Eye (tissue), 1 donor: Measurements from ENCODE around the gene RUNX2.
A peak's percentile ranks its signal among the peaks of the same experiment; 100 is the strongest.
"Not testable (repeated sequence)": the region's sequence is repeated elsewhere in the genome, so short reads cannot be mapped to it uniquely, and the experiment has no call there.

Experiments used
- DNase-seq: peaks from one replicate; pipeline ENCODE4 v3.0.0-alpha.2; 2015

Gene RUNX2

DNA sequence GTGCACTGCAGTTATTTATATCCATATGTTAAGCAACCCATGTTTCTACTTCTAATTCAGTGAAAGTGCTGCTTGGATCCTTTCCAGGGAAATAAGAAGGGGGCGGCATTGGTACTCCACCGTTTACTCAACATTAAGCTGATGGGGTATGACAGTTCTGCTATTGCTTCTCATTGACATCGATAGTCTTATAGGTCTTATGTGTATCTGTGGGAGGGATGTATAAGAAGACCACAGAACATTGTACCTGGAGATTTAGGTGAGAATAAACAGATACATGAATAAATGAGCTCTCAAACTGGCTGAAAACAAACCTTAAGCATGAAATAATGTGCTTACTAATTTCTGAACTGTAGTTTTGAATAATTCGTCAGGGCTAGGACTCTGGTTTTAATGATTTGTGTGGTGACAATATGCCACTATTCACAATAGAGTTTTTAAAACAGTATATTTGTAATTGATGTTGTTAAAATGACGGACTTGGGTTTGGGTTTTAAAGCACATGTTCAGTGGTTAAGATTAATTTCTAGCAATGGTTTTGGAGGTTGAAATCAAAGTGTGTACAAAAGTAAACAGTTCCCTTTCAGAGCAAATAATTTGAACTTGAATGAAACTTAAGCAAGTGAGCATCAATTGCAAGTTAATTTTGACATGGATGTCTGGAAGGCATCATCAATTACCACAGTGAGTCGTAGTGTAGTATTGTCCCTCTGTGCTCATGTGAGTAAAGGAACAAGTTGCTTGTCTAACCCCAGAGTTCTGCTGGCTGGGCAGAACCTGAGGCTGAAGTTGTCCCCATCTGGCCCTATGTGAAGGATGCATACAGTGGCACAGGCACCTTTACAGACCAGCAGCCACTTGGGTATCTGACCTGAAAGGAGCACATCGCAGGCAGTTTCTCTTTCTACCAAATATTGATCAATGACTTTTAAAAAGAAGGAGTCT is 134.3 kb downstream of the RUNX2 start:
- DNase-seq, result no peak

GRCh38 chr6:45464685-45465084 is 136.6 kb downstream of the RUNX2 start:
- DNase-seq, result no peak

- DNase-seq, result no peak
Measured at GRCh38 chr6:45466686-45467085, 138.6 kb downstream of the RUNX2 start.

- not testable (repeated sequence) for DNase-seq
Measured at GRCh38 chr6:45467417-45467816, 139.3 kb downstream of the RUNX2 start.

DNA sequence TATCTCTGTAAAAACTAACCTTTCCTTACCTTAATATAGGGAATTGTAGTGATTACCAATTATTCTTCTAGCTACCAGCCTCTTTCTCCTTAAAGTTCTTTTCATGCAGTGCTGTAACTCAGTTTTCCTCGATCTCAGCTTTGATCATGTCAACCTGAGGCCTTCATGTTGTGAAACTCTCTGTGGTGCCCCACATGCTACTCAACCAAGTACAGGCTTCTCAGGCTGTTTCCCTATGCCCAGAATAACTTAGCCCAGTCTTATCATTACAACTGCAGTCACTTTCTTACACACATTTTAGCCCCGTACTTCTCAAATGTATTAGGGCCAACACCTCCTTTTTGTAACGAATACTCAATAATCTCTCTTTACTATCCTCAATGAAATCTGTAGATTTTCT is 139.7 kb downstream of the RUNX2 start:
- no peak for DNase-seq

DNA sequence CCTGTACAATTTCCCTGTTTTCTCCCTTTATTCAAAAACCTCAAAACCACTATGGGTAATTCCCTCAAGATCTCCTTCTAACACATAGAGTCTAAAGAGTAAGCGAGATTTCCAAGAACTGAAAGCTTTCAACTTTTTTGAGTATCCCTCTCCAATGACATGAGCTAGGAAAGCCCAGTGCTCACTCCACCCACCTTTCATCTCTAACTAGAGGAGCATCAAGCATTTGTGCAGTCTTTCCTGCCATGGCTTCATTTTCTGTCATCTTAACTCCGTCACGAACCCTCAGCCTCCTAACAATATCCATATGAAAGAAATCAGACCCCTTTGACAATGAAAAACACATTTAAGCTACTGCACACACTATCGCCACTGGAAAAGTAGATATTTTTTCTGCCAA is 141.5 kb downstream of the RUNX2 start:
- DNase-seq, result peak; percentile 62

DNA sequence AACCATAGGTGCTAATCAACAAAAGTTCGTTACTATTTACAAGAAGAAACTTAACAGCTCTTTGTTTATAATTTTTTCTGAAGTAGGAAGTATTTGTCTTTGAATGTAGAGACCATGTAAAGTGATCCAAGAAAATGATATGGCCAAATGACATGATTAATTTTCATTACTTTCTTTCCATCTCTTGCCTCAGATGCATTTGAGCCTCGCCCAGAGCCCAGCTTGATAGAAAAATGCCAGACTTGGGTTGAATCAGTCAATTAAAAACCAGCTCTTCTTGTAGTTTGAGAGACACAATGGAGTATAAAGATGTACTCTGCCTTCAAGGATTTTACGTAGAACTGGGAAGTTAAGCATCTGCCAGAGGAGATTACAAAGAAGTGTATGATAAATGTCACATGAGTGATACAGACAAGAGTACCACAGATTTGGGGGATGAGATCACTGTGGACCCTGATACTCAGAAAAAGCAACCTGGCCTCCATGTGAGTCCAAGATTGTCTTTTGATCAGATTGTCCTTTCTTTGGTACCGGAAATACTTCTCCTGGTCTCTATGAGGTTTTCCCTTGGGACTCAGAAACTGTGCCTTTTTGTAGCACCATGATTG is 142.1 kb downstream of the RUNX2 start:
- no peak for DNase-seq

GRCh38 chr6:45472382-45472781 is 144.3 kb downstream of the RUNX2 start:
- no peak for DNase-seq

DNA sequence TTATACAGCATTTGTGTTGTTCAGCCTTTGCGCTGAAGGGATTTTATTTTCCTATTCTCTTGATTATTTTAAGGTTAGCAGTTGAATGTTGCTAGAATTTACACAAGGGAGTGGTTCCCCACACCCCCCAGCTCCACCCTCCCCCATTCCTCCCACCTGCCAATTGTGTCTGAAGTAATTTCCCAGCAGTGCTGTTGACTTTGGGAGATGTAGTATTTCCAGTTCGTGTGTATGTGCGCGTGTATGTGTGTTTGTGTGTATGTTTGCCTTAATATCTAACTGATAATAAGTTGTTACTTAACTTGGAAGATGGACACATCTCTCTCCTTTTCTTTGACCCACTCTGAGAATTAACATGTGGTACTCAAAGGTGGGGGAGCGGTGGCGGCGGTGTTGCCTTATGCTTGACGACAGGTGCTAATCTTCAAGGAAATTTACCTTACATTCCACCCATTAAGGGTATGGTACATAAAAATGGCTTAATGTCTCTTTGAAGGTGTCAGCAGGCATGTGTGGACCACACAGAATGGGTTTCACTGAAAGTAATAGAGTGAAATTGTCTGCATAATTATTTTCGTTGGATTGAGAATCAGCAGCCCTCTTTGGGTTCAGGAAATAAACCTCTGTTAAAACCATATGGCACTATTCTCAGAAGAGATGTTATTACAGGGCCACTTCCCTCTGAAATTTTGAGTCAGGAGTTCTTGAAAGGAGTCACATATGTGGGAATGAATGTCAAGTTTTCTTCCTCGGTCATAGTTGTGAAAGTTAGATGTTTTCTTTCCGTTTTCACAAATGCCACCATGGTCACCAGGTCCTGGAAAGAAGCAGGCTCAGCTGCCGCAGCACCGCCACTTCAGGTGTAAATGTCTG is 145.2 kb downstream of the RUNX2 start:
- no peak for DNase-seq

- no peak for DNase-seq
Measured at GRCh38 chr6:45474376-45474775, 146.2 kb downstream of the RUNX2 start.

DNA sequence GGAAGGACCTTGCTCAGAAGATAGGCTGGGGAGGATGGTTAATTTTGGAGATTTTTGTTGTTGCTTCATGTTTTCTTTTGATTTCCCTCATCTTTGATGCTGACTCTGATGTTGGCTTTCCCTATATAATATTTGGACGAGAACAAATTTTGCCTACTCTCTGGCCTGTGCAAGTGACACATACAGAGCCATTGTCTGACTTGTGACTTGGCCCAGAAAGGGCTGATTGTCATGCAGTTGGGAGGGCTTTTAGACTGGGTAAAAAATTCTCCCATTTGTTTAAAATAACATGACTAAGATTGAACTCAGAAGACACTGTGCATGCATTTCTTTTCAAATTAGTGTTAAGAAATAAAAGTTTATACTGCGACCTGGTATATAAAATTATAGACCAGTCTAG is 148.2 kb downstream of the RUNX2 start:
- no peak for DNase-seq

DNA sequence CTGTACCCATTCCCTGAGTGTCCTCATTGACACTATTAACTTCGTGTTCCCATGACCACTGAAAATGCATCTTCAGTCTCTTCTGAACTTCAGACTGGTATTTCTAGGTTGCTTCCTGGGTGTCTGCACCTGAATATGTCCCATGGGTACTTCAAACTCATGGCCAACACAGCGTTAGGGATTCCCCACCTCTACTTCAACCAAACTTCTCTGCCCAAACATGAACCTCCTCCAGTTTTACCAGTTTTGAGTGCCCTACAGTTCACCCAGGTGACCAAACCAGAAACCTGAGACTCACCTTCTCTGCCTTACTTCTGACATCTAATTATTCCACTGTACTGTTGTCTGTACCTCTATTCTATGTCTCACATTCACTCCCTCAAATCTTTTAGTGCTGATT is 149.1 kb downstream of the RUNX2 start:
- no peak for DNase-seq

DNA sequence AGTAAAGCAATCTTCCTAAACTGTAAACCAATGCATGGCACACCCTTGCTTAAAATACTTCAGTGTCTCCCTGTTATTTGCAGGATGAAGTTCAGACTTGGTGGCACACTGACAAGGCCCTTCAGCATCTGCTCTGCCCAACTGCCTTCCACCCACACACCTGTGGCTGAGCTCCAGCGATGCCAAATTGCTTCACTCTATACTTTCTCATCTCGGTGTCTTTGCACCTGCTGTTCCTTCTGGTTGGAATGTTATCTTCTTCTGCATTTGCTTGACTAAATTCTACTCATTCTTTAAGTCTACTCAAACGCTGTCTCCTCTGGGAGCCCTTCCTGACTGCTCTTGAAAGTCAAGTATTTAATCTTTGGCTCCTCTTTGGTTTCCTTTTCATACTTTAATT is 149.7 kb downstream of the RUNX2 start:
- no peak for DNase-seq

GRCh38 chr6:45478240-45478639 is 150.1 kb downstream of the RUNX2 start:
- DNase-seq, result no peak

DNA sequence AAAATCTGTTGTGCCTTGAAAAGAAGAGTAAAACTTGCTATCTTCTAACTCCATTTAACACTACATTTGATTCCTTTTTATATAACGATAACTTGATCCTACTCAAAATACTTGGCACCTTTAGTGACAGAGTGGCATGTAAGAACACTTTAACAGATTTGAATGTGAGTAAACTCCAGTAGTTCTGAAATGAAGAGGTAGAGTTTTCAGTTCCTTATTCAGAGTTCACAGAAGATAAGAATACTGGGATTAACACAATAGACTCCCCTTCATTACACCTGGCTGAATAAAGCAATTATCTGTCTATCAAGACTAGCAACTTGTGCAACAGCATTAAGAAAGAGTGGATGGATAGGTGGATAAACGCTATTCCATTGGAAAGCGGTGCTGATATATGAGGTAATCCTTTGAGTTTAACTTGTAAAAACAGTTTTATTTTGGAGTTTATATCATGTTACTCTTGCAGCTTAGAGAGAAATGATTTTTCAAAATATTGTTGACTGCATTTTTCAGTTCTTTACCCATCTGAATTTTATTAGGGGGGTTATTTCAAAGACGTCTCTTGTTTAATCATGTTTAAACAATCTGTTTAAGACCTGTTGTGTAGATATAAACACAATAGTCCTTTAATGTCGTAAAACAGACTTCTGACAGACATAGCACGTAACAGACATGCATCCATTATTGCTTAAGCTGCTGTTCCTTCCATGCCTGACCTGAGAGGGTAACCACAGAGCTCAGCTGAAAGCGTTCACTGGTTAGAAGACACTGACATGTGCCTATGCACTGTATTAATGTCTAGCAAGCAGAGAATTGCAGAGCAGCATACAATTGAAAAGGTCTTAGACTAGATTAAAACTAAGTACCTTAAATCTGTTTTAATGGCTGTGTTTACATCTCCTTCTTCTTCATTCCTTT is 152.0 kb downstream of the RUNX2 start:
- DNase-seq, result peak; percentile 55

DNA sequence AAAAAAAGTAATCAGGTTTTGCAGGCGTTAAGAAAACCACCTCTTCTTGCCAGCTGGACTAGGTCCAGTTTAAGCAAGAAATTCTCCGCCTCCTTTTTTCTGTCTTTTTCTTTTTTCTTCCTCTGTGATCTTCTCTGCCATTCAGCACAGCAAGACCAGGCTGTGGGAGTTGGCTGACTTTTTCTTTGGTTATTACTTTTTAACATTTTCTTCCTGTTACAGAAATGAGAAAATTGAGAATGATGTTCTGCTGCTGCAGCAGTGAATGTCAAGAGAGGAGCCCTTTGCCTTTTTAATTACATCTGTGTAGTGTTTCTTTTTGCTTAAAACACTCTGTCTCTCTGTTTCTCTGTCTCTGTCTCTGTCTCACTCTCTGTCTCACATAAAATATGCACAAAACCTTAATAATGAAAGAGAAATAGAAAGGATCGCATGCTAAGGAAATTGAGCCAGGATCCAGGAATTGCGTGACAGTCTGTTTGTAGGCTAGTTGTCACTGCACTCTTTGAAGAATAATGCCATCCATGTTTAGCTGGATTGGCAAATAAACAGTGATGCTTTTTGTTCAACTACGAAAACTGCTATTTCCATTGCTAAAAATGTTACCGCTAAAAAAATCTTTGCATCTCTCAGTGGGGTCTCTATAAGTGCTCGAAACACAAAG is 152.8 kb downstream of the RUNX2 start:
- DNase-seq, result no peak

GRCh38 chr6:45483021-45483420 is 154.9 kb downstream of the RUNX2 start:
- DNase-seq, result no peak

DNA sequence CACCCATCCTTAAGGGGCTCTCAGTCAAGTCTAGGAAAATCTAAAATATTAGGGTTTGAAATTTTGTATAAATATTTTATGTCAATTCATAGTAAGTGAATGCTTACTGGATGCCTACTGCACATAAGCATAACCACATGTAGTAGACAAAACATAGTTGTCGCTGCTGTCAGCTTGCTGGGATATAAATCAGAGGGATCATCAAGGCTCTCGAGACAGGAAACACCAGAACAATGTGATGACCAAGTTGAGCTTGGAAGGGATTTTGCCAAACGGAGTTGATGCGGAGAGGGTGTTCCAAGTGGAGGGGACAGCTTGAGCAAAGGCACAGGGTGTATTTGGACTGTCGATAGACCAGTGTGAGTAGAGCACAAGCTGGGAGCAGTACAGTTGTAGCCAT is 155.4 kb downstream of the RUNX2 start:
- no peak for DNase-seq

- no peak for DNase-seq
Measured at GRCh38 chr6:45486736-45487135, 158.6 kb downstream of the RUNX2 start.

DNA sequence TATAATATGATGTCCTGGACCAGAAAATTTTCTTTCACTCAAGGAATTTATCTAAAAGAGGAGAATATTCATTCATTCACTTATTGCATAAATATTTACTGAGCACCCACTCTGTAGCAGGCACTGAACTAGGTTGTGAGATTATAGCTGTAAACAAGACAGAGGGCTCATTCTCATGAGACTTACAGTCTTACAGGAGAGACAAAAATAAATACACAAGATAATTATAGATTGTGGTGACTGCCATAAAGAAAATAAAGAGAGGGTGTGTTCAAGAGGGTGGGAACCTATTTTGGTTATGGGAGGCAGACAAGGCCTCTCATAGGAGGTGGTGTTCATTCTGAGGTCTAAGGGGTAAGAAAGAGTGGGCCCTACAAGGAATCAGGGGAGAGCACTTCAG is 159.5 kb downstream of the RUNX2 start:
- DNase-seq, result no peak

- DNase-seq, result no peak
Measured at GRCh38 chr6:45488269-45488668, 160.1 kb downstream of the RUNX2 start.

DNA sequence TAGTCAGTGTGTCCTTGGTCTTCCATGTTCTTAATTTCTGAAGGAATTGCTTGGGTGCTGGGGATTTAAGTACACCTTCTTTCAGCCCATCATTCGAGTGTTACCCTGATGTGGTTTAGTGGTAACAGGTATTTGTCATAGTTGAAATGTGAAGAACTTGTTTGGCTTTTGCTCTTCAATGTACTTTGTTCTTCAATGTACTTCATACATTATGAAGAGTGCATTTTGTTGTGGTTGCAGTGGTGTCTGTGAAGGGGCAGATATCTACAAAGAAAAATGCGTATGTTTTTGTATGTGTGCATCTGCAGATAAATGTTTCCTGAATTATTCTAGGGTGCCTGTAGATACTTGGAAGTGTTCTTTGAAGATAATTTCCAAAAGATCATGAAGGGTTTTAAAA is 160.8 kb downstream of the RUNX2 start:
- no peak for DNase-seq
